Superior temporal gyrus (tissue), 1 donor: Measurements from ENCODE around the gene ZBED4.
"Not testable (repeated sequence)": the region's sequence is repeated elsewhere in the genome, so short reads cannot be mapped to it uniquely, and the experiment has no call there.

Experiments used
- DNase-seq: peaks from one replicate; pipeline ENCODE4 v3.0.0-alpha.2; 2016; ENCODE audit errors: extremely low spot score

ZBED4 gene, protein sequence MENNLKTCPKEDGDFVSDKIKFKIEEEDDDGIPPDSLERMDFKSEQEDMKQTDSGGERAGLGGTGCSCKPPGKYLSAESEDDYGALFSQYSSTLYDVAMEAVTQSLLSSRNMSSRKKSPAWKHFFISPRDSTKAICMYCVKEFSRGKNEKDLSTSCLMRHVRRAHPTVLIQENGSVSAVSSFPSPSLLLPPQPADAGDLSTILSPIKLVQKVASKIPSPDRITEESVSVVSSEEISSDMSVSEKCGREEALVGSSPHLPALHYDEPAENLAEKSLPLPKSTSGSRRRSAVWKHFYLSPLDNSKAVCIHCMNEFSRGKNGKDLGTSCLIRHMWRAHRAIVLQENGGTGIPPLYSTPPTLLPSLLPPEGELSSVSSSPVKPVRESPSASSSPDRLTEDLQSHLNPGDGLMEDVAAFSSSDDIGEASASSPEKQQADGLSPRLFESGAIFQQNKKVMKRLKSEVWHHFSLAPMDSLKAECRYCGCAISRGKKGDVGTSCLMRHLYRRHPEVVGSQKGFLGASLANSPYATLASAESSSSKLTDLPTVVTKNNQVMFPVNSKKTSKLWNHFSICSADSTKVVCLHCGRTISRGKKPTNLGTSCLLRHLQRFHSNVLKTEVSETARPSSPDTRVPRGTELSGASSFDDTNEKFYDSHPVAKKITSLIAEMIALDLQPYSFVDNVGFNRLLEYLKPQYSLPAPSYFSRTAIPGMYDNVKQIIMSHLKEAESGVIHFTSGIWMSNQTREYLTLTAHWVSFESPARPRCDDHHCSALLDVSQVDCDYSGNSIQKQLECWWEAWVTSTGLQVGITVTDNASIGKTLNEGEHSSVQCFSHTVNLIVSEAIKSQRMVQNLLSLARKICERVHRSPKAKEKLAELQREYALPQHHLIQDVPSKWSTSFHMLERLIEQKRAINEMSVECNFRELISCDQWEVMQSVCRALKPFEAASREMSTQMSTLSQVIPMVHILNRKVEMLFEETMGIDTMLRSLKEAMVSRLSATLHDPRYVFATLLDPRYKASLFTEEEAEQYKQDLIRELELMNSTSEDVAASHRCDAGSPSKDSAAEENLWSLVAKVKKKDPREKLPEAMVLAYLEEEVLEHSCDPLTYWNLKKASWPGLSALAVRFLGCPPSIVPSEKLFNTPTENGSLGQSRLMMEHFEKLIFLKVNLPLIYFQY

DNA sequence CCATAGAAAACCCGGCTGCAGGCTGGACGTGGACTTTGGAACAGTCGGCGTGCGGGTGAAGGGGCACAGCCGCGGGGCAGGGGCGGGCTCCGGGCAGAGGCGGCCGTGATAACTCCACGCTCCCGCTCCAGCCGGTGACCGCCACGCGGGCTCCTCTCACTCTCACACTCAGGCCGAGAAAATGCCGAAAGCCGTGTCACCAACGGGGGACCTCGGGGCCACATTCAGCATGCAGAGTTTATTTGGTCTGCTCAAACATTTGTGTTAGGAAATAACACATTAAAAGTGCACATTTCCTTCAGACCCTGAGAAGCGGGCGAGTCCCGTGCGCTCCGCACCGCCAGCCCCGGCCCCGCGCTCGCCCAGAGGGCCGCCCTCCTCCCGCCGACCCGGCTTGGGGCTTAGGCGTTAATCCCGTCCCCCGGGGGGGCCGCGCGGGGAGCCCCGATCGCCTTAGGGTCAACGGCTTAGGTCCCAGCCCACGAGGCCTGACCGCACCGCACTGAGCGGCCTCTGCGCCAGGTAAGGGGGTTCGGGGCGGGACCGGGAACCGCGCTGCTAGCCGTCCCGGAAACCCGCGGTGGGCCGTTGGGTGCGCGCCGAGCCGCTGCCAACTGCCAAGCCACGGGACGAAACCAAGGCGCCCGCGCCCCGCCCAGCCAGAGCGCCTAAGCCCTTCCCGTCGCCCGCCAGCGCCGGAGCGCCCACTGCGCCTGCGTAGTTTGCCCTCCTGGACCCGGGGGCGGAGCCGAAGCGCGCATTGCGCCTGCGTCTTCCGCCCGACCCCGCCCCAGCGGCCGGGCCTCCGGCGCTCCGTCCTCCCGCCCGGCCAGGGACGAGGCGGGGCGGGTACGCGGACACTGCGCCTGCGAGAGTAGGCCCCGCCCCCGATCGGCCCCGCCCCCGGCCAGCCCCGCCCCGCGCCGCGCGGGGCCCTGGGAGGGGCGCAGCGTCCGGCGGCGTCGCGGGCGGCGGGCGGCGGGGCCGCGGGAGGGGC lies at the start of gene ZBED4:
Gene ZBED4 (plus strand): TSS at position 947 of the 997 bp plus-strand sequence. CDS start 29,819 bp downstream, outside the sequence.
- DNase-seq: peak; percentile 97

- no peak for DNase-seq
These were observed 46.5 kb upstream of the ZBED4 start for GRCh38 chr22:49807129-49807528.

- no peak for DNase-seq
These were observed 45.6 kb upstream of the ZBED4 start for GRCh38 chr22:49807780-49808708.

DNA sequence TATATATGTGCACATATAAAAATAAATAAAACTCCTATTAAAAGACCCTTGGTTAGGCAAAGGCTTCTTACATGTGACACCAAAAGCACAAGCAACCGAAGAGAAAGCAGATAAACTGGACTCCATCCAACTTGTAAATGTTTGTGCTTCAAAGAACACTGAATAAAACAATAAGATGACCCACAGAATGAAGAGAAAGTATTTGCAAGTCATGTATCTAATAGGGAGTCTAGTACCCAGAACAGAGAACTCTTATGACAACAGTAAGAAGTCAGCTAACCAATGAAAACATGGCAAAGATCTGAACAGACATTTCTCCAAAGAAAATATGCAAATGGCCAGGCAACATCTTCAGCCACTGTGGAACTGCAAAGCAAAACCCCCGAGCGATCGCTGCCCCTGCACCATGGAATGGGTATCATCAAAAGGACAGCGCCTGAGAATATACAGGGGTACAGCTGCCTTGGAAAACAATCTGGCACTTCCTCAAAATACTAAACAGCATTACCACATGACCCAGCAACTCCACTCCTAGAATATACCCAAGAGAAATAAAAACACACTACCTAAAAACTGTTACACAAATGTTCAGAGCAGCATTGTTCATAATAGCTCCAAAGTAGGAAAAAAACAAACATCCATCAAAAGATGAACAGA lies 43.2 kb upstream of the ZBED4 start:
- DNase-seq: no peak

DNA sequence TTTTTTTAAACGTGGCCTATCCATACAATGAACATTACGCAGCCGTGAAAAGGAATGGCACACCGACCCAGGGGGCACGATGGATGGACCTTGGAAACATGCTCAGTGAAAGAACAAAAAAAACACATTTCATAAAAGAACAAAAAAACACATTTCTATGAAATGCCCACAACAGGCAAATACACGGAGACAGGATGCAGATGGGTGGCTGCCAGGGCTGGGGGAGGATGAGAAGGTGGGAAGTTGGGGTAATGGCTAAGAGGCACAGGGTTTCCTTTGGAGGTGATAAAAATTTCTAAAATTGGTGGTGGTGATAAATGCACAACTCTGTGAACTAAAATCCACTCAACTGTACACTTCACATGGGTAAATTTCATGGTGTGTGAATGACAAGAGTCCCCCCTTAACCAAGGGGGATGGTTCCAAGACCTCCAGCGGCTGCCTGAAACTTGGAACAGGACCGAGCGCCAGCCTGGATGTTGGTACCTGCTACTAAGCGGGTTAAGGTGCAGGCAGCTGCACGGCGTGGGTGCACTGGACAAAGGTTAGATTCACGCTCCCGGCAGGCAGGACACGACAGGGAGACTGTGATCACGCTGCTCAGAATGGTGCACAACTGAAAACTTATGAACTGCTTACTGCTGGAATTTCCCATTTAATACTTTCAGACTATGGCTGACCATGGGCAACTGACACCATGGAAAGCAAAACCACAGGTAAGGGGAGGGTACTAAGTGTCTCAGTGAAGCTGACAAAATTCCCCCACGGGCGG lies 42.4 kb upstream of the ZBED4 start:
- DNase-seq: no peak

- no peak for DNase-seq
These were observed 40.8 kb upstream of the ZBED4 start for GRCh38 chr22:49812838-49813237.

- no peak for DNase-seq
These were observed 39.4 kb upstream of the ZBED4 start for GRCh38 chr22:49814164-49814686.

DNA sequence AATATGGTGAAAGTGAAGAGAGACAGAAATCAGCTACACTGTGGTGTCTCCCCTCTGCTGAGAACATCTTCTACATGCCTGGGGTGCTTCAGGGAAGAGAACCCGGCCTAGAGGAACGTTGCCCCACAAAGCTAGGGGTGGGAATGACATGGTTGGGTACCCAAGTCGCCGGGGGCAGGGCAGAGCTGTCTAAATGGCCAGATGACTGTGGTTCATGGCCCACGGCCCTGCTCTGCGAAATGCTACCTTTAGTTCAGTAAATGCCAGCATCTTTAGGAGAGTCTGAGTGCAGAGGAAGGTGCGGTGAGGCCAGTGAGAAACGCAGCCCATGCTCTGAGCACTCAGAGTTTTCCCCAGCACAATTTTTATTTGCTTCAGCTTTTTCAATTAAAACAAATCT lies 38.8 kb upstream of the ZBED4 start:
- DNase-seq: no peak

DNA sequence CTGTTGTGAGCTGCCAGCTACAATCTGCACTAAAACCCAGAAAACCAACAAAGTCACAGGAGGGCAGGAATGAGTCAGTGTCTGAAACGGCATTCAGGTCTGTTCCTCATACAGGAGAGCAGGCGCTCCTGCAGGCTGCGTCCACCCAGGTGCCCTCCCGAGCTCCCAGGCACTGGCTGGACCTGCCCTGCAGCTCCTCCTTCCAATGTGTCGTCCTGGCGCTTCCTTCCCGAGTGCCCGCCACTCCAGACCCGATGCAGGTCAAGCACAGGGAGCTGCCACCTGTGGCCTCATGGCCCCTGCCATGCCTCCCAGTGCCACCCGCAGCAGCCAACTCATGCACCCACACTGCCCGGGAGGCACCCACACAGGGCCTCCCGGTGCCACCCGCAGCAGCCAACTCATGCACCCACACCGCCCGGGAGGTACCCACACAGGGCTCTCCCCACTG lies 38.0 kb upstream of the ZBED4 start:
- DNase-seq: no peak

DNA sequence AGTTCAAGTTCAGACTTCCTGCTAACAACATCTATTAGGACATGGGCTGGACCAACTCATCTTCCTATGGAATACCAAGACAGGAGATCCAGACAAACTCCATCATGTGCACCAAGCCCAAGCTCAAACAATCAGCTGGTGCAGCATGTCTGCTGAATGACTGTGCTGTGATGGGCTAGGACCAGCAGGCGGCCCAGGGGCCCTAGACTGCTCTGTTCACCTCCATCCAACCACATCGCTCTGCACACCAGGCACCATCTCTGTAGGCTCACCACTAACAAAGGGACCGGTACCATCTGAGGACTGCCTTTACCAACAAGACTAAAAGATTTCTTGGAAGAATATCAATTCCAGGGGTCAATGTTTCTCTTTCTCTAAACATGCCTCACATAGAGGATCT lies 36.3 kb upstream of the ZBED4 start:
- no peak for DNase-seq

DNA sequence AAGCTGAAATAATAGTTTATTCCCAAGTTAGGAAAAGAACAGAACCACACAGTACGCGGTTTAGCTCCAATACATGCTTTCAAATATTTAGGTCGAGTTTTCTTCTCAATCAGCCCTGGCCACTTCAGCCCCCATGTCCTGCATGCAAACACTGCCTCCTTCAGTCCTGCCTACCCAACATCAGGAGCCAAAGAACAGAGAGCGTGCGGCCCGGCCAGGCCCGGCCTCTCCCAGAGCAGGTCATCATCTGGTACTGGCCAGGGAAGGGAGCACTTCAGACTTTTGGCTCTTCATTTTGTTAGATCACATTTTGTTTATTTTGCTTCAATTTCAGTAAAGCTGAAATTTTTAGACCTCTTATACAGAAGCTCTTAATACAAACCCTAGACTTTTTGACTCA lies 32.7 kb upstream of the ZBED4 start:
- DNase-seq: no peak

GRCh38 chr22:49821741-49822140 lies 31.9 kb upstream of the ZBED4 start:
- not testable (repeated sequence) for DNase-seq

- DNase-seq: no peak
These were observed 30.2 kb upstream of the ZBED4 start for GRCh38 chr22:49823289-49824045.

DNA sequence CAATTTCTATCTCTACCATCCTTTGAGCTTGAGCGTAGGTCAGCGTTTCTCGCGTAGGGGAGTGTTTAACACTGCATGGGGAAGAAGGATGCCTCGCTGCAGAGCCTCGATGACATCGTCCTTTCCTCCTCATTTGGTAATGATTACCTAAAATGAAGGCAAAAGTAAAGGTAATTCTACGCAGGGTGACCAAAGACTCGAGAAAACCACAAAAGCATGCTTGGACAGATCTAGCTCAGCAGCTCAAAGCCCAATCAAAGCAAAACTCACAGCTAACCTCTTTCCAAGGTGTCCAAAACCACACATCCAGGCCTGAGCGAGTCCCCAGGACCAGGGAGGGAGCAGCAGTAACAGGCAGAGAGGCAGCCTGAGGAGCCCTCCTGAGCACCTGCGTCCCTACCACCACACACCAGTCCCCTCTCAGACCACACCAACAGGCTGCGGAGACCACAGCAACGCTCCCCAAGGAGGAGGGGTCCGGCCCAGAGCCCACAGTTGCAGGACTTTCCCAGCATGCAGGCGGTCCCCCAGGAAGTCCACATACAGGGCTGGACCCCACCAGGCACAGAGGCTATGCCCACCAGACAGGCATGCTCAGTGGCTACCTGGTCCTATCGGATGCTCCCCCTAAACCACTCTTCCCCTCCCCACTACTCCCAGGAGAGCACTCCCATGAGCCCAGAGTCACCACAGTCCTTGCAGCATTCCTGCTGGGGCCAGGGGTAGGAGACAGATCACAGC lies 29.3 kb upstream of the ZBED4 start:
- DNase-seq: no peak

DNA sequence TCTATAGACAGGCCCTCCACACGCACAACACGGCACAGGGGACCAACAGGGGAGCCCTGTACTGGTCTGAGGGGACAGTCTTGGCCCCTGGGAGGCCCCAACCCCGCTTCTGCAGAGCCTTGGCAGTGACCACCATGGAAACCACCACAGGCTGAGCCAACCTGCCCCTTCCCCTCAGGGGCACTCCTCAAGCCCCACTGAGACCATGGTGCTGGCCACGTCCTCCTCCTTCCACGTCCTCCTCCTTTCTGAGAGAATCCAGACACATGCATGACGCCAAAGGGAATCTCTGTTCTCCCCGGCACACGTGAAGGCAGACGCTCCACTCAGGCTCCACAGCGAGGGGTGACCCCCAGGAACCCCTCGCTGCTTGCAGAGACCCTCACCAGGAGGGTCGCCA lies 28.7 kb upstream of the ZBED4 start:
- no peak for DNase-seq

DNA sequence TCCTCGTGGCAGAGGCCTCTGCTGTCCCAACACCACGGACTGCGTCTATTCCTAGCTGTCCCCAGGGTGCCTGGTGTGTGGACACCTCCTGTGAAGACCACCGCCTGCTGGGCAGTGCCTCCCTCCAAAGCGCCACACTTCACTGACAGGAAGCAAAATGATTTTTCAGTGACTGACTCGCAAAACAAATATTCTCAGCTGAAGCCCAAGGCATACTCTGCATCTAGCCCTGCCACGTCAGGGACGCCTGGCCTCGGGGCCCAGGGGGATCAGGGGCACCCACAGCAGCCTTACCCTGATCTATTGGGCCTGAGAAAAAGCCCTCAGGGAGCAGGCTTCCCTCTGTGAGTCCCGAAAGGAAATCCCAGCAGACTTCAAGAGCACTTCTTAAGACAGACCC lies 28.2 kb upstream of the ZBED4 start:
- DNase-seq: no peak
